ENCODE results near the gene EME2. TPM values are rescaled to one million over a fixed set of nuclear protein-coding genes. Genes with fewer than 3 reads are reported as not detected.

Gene EME2
- total RNA-seq, 2 experiments from 2014 or later: 15.5 to 15.6 TPM

- DNase-seq: no peak
- Mint-ChIP-seq H3K4me1 (ENCODE audit: low read depth) (peaks cover 17% of the 10 kb centered on the region), H3K27me3 (no peaks in the 10 kb centered on the region), H3K4me3 (no peak overlapping the region), H3K27ac (no peak overlapping the region), H3K36me3 (ENCODE audit: low read depth) (no peaks in the 10 kb centered on the region), H3K9me3 (no peaks in the 10 kb centered on the region)
- no peak for TF ChIP-seq CTCF (IDR thresholded peaks at IDR 0.05)
- ChIA-PET CTCF (no interaction called here), POLR2A (interaction anchor here (0.6 to 1.1 kb wide), 2 partner anchors 9 to 23 kb away, joined by 3 read pairs; no protein-coding TSS in a partner anchor)
- no peak for ATAC-seq
- intact Hi-C loops (cut with micrococcal nuclease): no loop called here
Observed at GRCh38 chr16:1777375-1778199, 5.0 kb downstream of the EME2 start.

- ATAC-seq (no peak), DNase-seq (no peak)
- TF ChIP-seq CTCF (IDR thresholded peaks at IDR 0.05): no peak
- ChIA-PET CTCF (no interaction called here), POLR2A (interaction anchor here (1.0 to 2.5 kb wide), 3 partner anchors 7 to 48 kb away, joined by 3 to 15 read pairs (median 4); partner anchors contain the start of genes EME2, FAHD1, HAGH and MRPS34)
- H3K36me3 Mint-ChIP-seq (ENCODE audit: low read depth): no peaks in the 10 kb centered on the region
- intact Hi-C loops (cut with micrococcal nuclease): no loop called here
- peaks cover 20% of the 10 kb centered on the region for H3K4me1 Mint-ChIP-seq (ENCODE audit: low read depth)
- H3K9me3 Mint-ChIP-seq: no peaks in the 10 kb centered on the region
- H3K27me3 Mint-ChIP-seq: no peaks in the 10 kb centered on the region
- H3K4me3 Mint-ChIP-seq: no peak overlapping the region
- no peak overlapping the region for H3K27ac Mint-ChIP-seq
Observed at GRCh38 chr16:1778200-1779179, 5.9 kb downstream of the EME2 start.

- intact Hi-C loops (cut with micrococcal nuclease): no loop called here
- no peak for TF ChIP-seq CTCF (IDR thresholded peaks at IDR 0.05)
- H3K4me3 Mint-ChIP-seq: no peak overlapping the region
- CTCF ChIA-PET: interaction anchor here (0.5 kb wide), 1 partner anchor 149 kb away, joined by 3 read pairs; no protein-coding TSS in a partner anchor
- no peak overlapping the region for H3K27ac Mint-ChIP-seq
- H3K36me3 Mint-ChIP-seq (ENCODE audit: low read depth): no peaks in the 10 kb centered on the region
- peaks cover 26% of the 10 kb centered on the region for H3K4me1 Mint-ChIP-seq (ENCODE audit: low read depth)
- ATAC-seq (no peak), DNase-seq (no peak)
- H3K9me3 Mint-ChIP-seq: no peaks in the 10 kb centered on the region
- no peaks in the 10 kb centered on the region for H3K27me3 Mint-ChIP-seq
- POLR2A ChIA-PET: interaction anchor here (0.6 to 2.5 kb wide), 3 partner anchors 8 to 441 kb away, joined by 4 to 15 read pairs (median 4); partner anchors contain the start of genes EME2, FAHD1, HAGH and MRPS34
Observed at GRCh38 chr16:1779234-1779701, 6.7 kb downstream of the EME2 start.

- TF ChIP-seq CTCF (IDR thresholded peaks at IDR 0.05): no peak
- no peaks in the 10 kb centered on the region for H3K9me3 Mint-ChIP-seq
- peaks cover 22% of the 10 kb centered on the region for H3K4me1 Mint-ChIP-seq (ENCODE audit: low read depth)
- no peaks in the 10 kb centered on the region for H3K27me3 Mint-ChIP-seq
- DNase-seq (no peak), ATAC-seq (no peak)
- H3K27ac Mint-ChIP-seq: no peak overlapping the region
- intact Hi-C loops (cut with micrococcal nuclease): no loop called here
- ChIA-PET CTCF (interaction anchor here (0.5 to 5.3 kb wide), 3 partner anchors 8 to 148 kb away, joined by 3 to 36 read pairs (median 3); partner anchors contain the start of genes EME2, MRPS34 and NME3), POLR2A (interaction anchor here (0.6 to 2.5 kb wide), 4 partner anchors 9 to 471 kb away, joined by 3 to 15 read pairs (median 4); partner anchors contain the start of genes EME2, MRPS34 and NME3)
- H3K36me3 Mint-ChIP-seq (ENCODE audit: low read depth): peaks cover under 1% of the 10 kb centered on the region
- H3K4me3 Mint-ChIP-seq: no peak overlapping the region
Observed at GRCh38 chr16:1779741-1780676, 7.4 kb downstream of the EME2 start.
